HepG2 (cell line): ENCODE measurements around the gene ARPIN. TPM values are rescaled to one million over a fixed set of nuclear protein-coding genes. Genes with fewer than 3 reads are reported as not detected.

Experiments used
- BCL6 ChIP-seq: IDR thresholded peaks from 2 replicates; pipeline ENCODE4 v1.6.1; 2016; ENCODE audit warnings: missing genetic modification reagents, missing compliant biosample characterization
- CREB1 ChIP-seq, 2 experiments: fragments of 450-650 bp in 1 of 2; IDR thresholded peaks; 2 replicates each; pipeline ENCODE4 v1.6.1; 2016 to 2017; ENCODE audit warnings: control low read depth in 1 of 2, mild to moderate bottlenecking in 1 of 2, missing compliant biosample characterization in 1 of 2, missing genetic modification characterization in 1 of 2
- DMAP1 ChIP-seq: IDR thresholded peaks from 2 replicates; pipeline ENCODE4 v1.6.1; 2016
- ETV5 ChIP-seq: IDR thresholded peaks from 2 replicates; pipeline ENCODE4 v1.6.1; 2018; ENCODE audit warnings: missing biosample characterization, missing genetic modification reagents, inconsistent platforms, borderline replicate concordance
- FOSL2 ChIP-seq: sonication (generic); formaldehyde crosslinking; IDR thresholded peaks from 2 replicates; pipeline ENCODE4 v1.4.0; 2020; ENCODE audit warnings: missing genetic modification reagents
- FOXA1 ChIP-seq, 2 experiments: fragments of 450-650 bp in 1 of 2; sonication (generic) in 1 of 2; formaldehyde crosslinking in 1 of 2; IDR thresholded peaks; 2 replicates each; pipeline versions ENCODE4 v1.4.0 to v1.6.1; 2016 to 2020; ENCODE audit warnings: missing genetic modification reagents in 1 of 2
- GATAD1 ChIP-seq: IDR thresholded peaks from 2 replicates; pipeline ENCODE4 v1.6.1; 2016; ENCODE audit warnings: missing genetic modification reagents, missing compliant biosample characterization
- NFRKB ChIP-seq: fragments of 450-650 bp; IDR thresholded peaks from 2 replicates; pipeline ENCODE4 v1.6.1; 2017
- PHF5A ChIP-seq: IDR thresholded peaks from one replicate; pipeline ENCODE4 v1.6.1; 2018; ENCODE audit warnings: low read depth, missing genetic modification reagents; ENCODE audit not compliant: unreplicated experiment
- PPARG ChIP-seq: conservative IDR thresholded peaks from 2 replicates; pipeline ENCODE4 v1.6.1; 2016; ENCODE audit warnings: missing biosample characterization, missing genetic modification reagents
- RARA ChIP-seq: IDR thresholded peaks from 2 replicates; pipeline ENCODE4 v1.6.1; 2016; ENCODE audit warnings: missing genetic modification reagents, missing compliant biosample characterization
- RNF2 ChIP-seq: fragments of 450-650 bp; conservative IDR thresholded peaks from 2 replicates; pipeline ENCODE4 v1.6.1; 2016; ENCODE audit warnings: low read depth
- SP5 ChIP-seq: IDR thresholded peaks from 2 replicates; pipeline ENCODE4 v1.6.1; 2016; ENCODE audit warnings: low read depth, borderline replicate concordance
- YEATS2 ChIP-seq: sonication (generic); formaldehyde crosslinking; IDR thresholded peaks from 2 replicates; pipeline ENCODE4 v1.4.0; 2020; ENCODE audit warnings: missing genetic modification reagents, borderline replicate concordance
- ZMYM3 ChIP-seq: sonication (generic); formaldehyde crosslinking; IDR thresholded peaks from 2 replicates; pipeline ENCODE4 v1.5.1; 2020; ENCODE audit warnings: mild to moderate bottlenecking, missing genetic modification reagents
- ZNF331 ChIP-seq: sonication (generic); formaldehyde crosslinking; IDR thresholded peaks from 2 replicates; pipeline ENCODE4 v1.4.0; 2020; ENCODE audit warnings: missing genetic modification reagents
- ZNF615 ChIP-seq: sonication (generic); formaldehyde crosslinking; IDR thresholded peaks from 2 replicates; pipeline ENCODE4 v1.5.0; 2020; ENCODE audit warnings: mild to moderate bottlenecking, missing genetic modification reagents, borderline replicate concordance
- ZNF878 ChIP-seq: sonication (generic); formaldehyde crosslinking; IDR thresholded peaks from 2 replicates; pipeline ENCODE4 v1.8.1; 2023; ENCODE audit warnings: mild to moderate bottlenecking, missing genetic modification reagents, moderate library complexity
- polyA plus RNA-seq, 8 experiments: library from polyadenylated mRNA; depleted of rRNA in 3 of 8; stranded (reverse) in 7 of 8; unstranded in 1 of 8; fragments of >200 nt; fragmentation: Illumina TruSeq in 4 of 8; extraction: Trizol in 4 of 8; gene quantifications; 2 replicates each; pipeline versions ENCODE4 v1.2.1 to v1.2.3, GENCODE V29; 2011 to 2016; ENCODE audit warnings: low read depth in 4 of 8, missing spikeins in 1 of 8, mixed read lengths in 1 of 8; ENCODE audit not compliant: insufficient read depth in 1 of 8
- total RNA-seq, 5 experiments: library from RNA; depleted of rRNA; stranded (reverse); fragments of >200 nt; fragmentation: Illumina TruSeq; extraction: Trizol; gene quantifications; 2 replicates each; pipeline ENCODE4 v1.2.3, GENCODE V29; 2016; ENCODE audit warnings: low read depth in 1 of 5
- TF ChIP-seq, protein P1 (sequence below): sonication (generic); formaldehyde crosslinking; conservative IDR thresholded peaks from 2 replicates; pipeline ENCODE4 v1.4.0; 2020; ENCODE audit warnings: missing genetic modification reagents
- TF ChIP-seq, protein P2 (sequence below): sonication (generic); formaldehyde crosslinking; IDR thresholded peaks from 2 replicates; pipeline ENCODE4 v1.4.0; 2020; ENCODE audit warnings: mild to moderate bottlenecking, missing genetic modification reagents
- TF ChIP-seq, protein P3 (sequence below): sonication (generic); formaldehyde crosslinking; IDR thresholded peaks from 2 replicates; pipeline ENCODE4 v1.4.0; 2020; ENCODE audit warnings: mild to moderate bottlenecking, missing genetic modification reagents

ARPIN gene
- total and polyA plus RNA-seq, 2 of the 13 experiments (the other 11 are each of a cell fraction or from before 2014, with no cell fraction given), result 2.8 to 5.0 TPM

DNA sequence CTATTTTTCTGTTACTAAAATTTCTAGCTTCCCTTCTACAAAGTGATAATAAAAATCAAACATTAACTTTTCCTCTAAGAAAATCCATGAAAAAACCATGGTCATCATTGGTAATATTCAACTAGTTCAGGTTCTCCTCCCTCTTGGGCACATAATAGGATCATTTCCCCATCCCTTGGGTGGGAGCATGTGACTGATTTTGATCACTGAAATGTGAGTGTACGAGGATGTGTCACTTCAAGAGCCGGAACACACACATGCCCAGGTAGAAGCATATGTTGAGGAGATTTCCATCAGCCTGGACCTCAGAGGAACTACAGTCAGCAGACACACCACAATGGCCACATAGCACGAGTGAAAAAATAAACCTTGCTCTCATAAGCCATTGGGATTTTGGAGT, 55.1 kb downstream of the ARPIN start (continued):
- no peak for TF ChIP-seq ZNF615 (CRISPR knock-in tag)
- no peak for TF ChIP-seq NFRKB
- TF ChIP-seq ZNF331 (CRISPR knock-in tag), result peak; percentile 18; the same call in 1 of the 2 replicates
- TF ChIP-seq PHF5A (CRISPR knock-in tag), result no peak
- TF ChIP-seq, protein P1, sequence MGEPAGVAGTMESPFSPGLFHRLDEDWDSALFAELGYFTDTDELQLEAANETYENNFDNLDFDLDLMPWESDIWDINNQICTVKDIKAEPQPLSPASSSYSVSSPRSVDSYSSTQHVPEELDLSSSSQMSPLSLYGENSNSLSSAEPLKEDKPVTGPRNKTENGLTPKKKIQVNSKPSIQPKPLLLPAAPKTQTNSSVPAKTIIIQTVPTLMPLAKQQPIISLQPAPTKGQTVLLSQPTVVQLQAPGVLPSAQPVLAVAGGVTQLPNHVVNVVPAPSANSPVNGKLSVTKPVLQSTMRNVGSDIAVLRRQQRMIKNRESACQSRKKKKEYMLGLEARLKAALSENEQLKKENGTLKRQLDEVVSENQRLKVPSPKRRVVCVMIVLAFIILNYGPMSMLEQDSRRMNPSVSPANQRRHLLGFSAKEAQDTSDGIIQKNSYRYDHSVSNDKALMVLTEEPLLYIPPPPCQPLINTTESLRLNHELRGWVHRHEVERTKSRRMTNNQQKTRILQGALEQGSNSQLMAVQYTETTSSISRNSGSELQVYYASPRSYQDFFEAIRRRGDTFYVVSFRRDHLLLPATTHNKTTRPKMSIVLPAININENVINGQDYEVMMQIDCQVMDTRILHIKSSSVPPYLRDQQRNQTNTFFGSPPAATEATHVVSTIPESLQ (CRISPR knock-in tag), result no peak
- TF ChIP-seq BCL6 (CRISPR knock-in tag), result peak; percentile 64; the same call in 1 of the 2 replicates
- peak; percentile 76 for TF ChIP-seq FOSL2
- TF ChIP-seq RARA (CRISPR knock-in tag), result 0 out of 2 replicates have a peak, but pooled peaks have one; percentile 31
- TF ChIP-seq ETV5 (CRISPR knock-in tag), result peak; percentile 53; the same call in 1 of the 2 replicates
- no peak for TF ChIP-seq CREB1 (IDR thresholded peaks at IDR 0.05)
- peak; percentile 46; the same call in 1 of the 2 replicates for TF ChIP-seq CREB1 (CRISPR knock-in tag; IDR thresholded peaks at IDR 0.05)
- peak; percentile 77; the same call in 1 of the 2 replicates for TF ChIP-seq SP5 (CRISPR knock-in tag)
- no peak for TF ChIP-seq YEATS2
- TF ChIP-seq GATAD1, result peak; percentile 56; the same call in 1 of the 2 replicates
- no peak for TF ChIP-seq ZNF878 (CRISPR knock-in tag)
- no peak for TF ChIP-seq DMAP1 (CRISPR knock-in tag)
- TF ChIP-seq, protein P2, sequence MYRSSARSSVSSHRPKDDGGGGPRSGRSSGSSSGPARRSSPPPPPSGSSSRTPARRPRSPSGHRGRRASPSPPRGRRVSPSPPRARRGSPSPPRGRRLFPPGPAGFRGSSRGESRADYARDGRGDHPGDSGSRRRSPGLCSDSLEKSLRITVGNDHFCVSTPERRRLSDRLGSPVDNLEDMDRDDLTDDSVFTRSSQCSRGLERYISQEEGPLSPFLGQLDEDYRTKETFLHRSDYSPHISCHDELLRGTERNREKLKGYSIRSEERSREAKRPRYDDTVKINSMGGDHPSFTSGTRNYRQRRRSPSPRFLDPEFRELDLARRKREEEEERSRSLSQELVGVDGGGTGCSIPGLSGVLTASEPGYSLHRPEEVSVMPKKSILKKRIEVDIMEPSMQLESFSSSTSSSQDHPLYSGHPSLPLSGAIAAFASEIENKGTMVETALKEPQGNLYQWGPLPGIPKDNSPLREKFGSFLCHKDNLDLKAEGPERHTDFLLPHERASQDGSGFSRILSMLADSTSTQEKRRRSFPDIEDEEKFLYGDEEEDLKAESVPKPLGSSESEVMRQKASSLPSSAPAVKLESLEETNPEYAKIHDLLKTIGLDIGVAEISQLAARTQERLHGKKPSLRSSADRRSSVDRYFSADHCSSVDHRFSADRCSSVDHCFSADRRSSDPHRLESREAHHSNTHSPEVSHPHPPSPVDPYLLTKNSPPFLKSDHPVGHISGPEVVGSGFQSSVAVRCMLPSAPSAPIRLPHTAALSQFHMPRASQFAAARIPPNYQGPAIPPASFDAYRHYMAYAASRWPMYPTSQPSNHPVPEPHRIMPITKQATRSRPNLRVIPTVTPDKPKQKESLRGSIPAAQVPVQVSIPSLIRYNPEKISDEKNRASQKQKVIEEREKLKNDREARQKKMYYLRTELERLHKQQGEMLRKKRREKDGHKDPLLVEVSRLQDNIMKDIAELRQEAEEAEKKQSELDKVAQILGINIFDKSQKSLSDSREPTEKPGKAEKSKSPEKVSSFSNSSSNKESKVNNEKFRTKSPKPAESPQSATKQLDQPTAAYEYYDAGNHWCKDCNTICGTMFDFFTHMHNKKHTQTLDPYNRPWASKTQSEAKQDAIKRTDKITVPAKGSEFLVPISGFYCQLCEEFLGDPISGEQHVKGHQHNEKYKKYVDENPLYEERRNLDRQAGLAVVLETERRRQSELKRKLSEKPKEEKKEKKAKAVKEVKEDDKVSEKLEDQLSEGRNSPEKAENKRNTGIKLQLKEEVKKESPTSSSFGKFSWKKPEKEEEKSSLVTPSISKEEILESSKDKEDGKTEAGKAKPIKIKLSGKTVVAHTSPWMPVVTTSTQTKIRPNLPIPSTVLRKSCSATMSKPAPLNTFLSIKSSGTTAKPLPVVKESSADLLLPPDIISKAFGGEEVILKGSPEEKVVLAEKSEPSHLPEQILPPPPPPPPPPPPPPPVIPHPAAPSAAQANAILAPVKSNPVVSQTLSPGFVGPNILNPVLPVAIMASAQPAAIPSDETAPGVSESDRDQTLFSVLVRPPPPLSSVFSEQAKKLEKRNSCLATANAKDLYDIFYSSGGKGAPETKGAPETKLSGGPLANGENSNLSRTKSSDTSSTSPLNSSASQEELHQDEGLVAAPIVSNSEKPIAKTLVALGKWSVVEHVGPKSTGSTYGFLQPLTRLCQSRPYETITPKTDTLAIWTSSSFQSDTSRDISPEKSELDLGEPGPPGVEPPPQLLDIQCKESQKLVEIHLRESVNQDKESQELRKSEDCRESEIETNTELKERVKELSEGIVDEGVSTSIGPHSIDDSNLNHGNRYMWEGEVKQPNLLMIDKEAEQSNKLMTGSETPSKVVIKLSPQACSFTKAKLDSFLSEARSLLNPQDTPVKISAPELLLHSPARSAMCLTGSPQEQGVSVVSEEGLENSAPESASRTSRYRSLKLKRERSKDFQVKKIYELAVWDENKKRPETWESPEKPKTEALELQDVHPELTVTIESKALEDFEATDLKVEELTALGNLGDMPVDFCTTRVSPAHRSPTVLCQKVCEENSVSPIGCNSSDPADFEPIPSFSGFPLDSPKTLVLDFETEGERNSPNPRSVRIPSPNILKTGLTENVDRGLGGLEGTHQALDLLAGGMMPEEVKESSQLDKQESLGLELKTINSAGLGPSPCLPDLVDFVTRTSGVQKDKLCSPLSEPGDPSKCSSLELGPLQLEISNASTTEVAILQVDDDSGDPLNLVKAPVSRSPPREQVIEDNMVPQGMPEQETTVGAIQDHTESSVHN (CRISPR knock-in tag), result no peak
- no peak for TF ChIP-seq RNF2
- TF ChIP-seq, protein P3, sequence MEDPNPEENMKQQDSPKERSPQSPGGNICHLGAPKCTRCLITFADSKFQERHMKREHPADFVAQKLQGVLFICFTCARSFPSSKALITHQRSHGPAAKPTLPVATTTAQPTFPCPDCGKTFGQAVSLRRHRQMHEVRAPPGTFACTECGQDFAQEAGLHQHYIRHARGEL (CRISPR knock-in tag), result no peak
- peak; percentile 38; the same call in 1 of the 2 replicates for TF ChIP-seq ZMYM3 (CRISPR knock-in tag)
- no peak for TF ChIP-seq FOXA1 (IDR thresholded peaks at IDR 0.05)
- TF ChIP-seq FOXA1 (CRISPR knock-in tag; IDR thresholded peaks at IDR 0.05), result peak; percentile 10; the same call in 1 of the 2 replicates
- TF ChIP-seq PPARG (CRISPR knock-in tag), result peak; percentile 53; the same call in 1 of the 2 replicates
